HG03575 (cell line): Measurements from ENCODE around the gene LEFTY2.
"Not testable (repeated sequence)": the region's sequence is repeated elsewhere in the genome, so short reads cannot be mapped to it uniquely, and the experiment has no call there.

ENCODE experiments used
- ATAC-seq: cut with Tn5 transposase; IDR thresholded peaks from one replicate; pipeline ENCODE4 v1.9.1; 2021; ENCODE audit not compliant: unreplicated experiment, insufficient number of reproducible peaks, low FRiP score; ENCODE audit errors: extremely low read depth

Gene LEFTY2

DNA sequence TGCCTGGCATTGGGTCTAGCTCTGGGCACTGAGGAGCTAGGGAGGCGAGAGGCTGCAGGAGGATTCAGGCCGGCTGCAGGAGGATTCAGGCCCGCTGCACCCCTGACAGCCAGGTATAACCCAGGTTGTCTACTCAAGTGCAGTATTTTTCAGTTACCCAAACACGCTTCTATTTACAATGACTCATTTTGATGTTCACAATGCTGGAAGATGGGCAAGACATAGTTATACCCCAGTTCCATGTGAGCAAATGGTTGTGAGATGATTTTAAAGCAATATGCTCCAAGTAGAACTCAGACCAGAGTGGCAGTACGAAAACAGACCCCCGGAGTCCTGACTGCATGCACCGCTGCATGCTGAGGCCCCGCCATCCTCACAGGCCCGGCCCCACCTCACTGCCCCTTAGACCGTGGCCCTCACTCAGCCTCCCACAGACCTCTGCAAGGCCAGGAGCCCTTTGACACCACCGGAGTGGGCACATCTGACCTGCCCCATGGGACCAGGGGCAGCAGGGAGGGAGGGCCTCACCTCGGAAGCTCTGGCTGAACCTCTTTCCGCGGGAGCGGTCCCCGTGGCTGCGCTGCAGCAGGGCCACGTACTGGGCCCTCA lies 52.6 kb downstream of the LEFTY2 start:
- ATAC-seq = no peak

DNA sequence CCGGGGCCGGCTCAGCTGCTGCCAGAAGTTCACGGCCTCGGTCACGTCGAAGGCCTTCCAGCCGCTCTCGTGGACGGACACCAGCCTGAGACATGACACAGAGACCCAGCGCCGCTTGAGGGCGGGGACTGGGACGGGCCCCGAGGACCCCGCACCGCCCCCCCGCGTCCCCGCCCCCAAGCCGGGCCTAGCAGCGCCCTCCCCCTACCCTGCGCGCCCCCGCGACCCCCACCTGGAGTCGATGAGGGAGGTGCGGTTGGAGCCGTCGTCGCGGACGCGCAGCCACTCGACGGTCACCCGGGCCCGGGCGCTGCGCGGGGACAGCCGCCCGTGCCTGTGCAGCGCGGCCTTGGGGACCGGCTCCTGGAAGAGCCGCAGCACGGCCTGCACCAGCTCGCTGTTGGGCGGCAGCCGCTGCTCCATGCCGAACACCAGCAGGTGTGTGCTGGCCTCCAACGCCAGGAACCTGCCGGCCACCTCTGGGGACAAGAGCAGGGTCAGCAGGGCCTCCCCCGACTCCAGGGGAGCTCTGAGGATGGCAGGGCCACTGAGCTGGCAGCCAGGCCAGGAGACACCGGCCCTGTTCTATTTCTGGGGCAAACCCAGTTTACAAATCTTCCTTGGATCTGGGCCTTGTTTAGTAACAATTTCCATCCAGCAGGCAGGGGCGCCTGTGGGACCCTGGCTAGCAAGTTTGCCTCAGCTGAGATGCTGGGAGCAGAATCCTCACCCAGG lies 53.3 kb downstream of the LEFTY2 start:
- not testable (repeated sequence) for ATAC-seq

GRCh38 chr1:225887030-225887314 lies 54.0 kb downstream of the LEFTY2 start:
- ATAC-seq = no peak
